Lung (tissue), 12 donors: ENCODE measurements around the gene DENND2C. TPM values are rescaled to one million over a fixed set of nuclear protein-coding genes. Genes with fewer than 3 reads are reported as not detected.

Experiments used
- ATAC-seq: fragments of 200-7000 bp; cut with Tn5 transposase; one replicate; pipeline ENCODE4 v1.9.1; 2020; ENCODE audit warnings: moderate number of reproducible peaks; ENCODE audit not compliant: insufficient read depth, low FRiP score
- DNase-seq, 3 donors: peaks; one replicate each; pipeline ENCODE4 v3.0.0-alpha.2; 2013 to 2017
- H3K27ac ChIP-seq, 2 donors: one replicate each; pipeline ENCODE4 v1.5.1; 2013; ENCODE audit warnings: mild to moderate bottlenecking in 2 of 2, moderate library complexity in 2 of 2, control low read depth in 1 of 2, inconsistent platforms in 1 of 2, low read depth in 1 of 2, low read length in 1 of 2
- H3K27me3 ChIP-seq, 3 donors: one replicate each; pipeline ENCODE4 v1.5.1; 2013; ENCODE audit warnings: low read length in 2 of 3; ENCODE audit not compliant: control insufficient read depth in 3 of 3, insufficient read depth in 3 of 3
- H3K36me3 ChIP-seq, 4 donors: one replicate each; pipeline ENCODE4 v1.5.1; 2013; ENCODE audit warnings: low read length in 4 of 4, mild to moderate bottlenecking in 1 of 4, moderate library complexity in 1 of 4; ENCODE audit not compliant: control insufficient read depth in 4 of 4, insufficient read depth in 4 of 4
- H3K4me1 ChIP-seq, 5 donors: one replicate each; pipeline ENCODE4 v1.5.1; 2013; ENCODE audit warnings: low read length in 5 of 5, mild to moderate bottlenecking in 2 of 5, moderate library complexity in 1 of 5; ENCODE audit not compliant: control insufficient read depth in 5 of 5, insufficient read depth in 5 of 5
- H3K4me3 ChIP-seq: one replicate; pipeline ENCODE4 v1.5.1; 2013; ENCODE audit warnings: mild to moderate bottlenecking, control low read depth, moderate library complexity
- H3K9ac ChIP-seq, 2 donors: one replicate each; pipeline ENCODE4 v1.5.1; 2013; ENCODE audit warnings: low read length in 2 of 2, control low read depth in 1 of 2; ENCODE audit not compliant: insufficient read depth in 1 of 2
- H3K9me3 ChIP-seq, 4 donors: one replicate each; pipeline ENCODE4 v1.5.1; 2013; ENCODE audit warnings: low read length in 3 of 4, mild to moderate bottlenecking in 1 of 4, moderate library complexity in 1 of 4; ENCODE audit not compliant: control insufficient read depth in 4 of 4, insufficient read depth in 3 of 4
- CTCF ChIP-seq: IDR thresholded peaks from 2 replicates; pipeline ENCODE4 v1.5.1; 2012; ENCODE audit warnings: mild to moderate bottlenecking; ENCODE audit errors: control extremely low read depth, extremely low read depth
- WGBS, 2 donors: extraction: QIAGEN DNeasy Blood & Tissue Kit; methylation state at CpG; one replicate each; pipeline ENCODE4 v1.1.7; 2013; 5-methylcytosine and 5-hydroxymethylcytosine counted together
- polyA plus RNA-seq, 2 donors: library from polyadenylated mRNA; stranded (reverse); fragments of 200-250 nt; gene quantifications; one replicate each; pipeline ENCODE4 v1.2.1, GENCODE V29; 2013
- total RNA-seq, 2 donors: library from RNA; depleted of rRNA in 1 of 2; stranded (reverse); fragments of >200 nt in 1 of 2; gene quantifications; one replicate each; pipeline ENCODE4 v1.2.1, GENCODE V29; 2014 to 2021
- donor health status: control.
- donor health status: control.
- donor health status: Bipolar disorder and iron deficiency.
- donor health status: healthy.
- donor health status: DM: yes; HTN: yes; CAD: no.

The DENND2C gene
- total and polyA plus RNA-seq, 4 donors: 1.00 to 6.1 (median 3.0) TPM

DNA sequence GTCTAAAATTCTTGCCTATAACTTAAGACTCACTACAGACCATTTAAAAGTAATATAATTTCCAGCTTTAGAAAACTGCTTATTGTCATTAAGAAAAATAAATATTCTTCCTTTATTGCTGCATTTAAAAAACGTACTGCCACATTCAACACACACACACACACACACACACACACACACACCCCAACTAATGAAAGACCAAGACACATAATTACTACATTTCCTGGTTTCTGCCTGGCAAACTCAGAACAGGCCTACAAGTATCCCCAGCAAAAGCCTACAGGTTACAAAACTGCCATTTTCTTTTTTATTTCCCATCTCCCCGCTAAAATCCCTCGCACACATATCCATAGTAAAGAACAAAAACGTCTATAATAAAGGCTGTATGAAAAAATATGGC is 1.5 kb downstream of the DENND2C start:
- no peak overlapping the region for H3K4me3 ChIP-seq
- H3K9ac ChIP-seq: no peak overlapping the region

GRCh38 chr1:114666954-114667353 is 2.9 kb downstream of the DENND2C start:
- Histone ChIP-seq H3K4me1 (peaks cover 0 to 4% (median 0%) of the 10 kb centered on the region in 5 donors), H3K36me3 (no peaks in the 10 kb centered on the region), H3K27me3 (no peaks in the 10 kb centered on the region), H3K27ac (no peak overlapping the region), H3K9me3 (no peaks in the 10 kb centered on the region), H3K4me3 (no peak overlapping the region), H3K9ac (no peak overlapping the region)
- WGBS, 2 donors: 92 to 94% methylated on average over 3 of the region's 3 CpGs
- no peak for ATAC-seq
- TF ChIP-seq CTCF: no peak
- DNase-seq: no peak

More for the DNA sequence above, 1.5 kb downstream of the DENND2C start:
- ATAC-seq: no peak
- no peaks in the 10 kb centered on the region for H3K27me3 ChIP-seq
- H3K9me3 ChIP-seq: no peaks in the 10 kb centered on the region
- DNase-seq: no peak
- H3K36me3 ChIP-seq: no peaks in the 10 kb centered on the region
- TF ChIP-seq CTCF: no peak
- 80 to 81% methylated on average over 4 of the region's 4 CpGs for WGBS, 2 donors
- H3K4me1 ChIP-seq: peaks cover 0 to 4% (median 0%) of the 10 kb centered on the region in 5 donors
- no peak overlapping the region for H3K27ac ChIP-seq

- Histone ChIP-seq H3K4me1 (peaks cover 0 to 3% (median 0%) of the 10 kb centered on the region in 5 donors), H3K9me3 (no peaks in the 10 kb centered on the region), H3K27me3 (peaks cover 0 to 5% (median 0%) of the 10 kb centered on the region in 3 donors), H3K36me3 (no peaks in the 10 kb centered on the region), H3K9ac (no peak overlapping the region), H3K4me3 (no peak overlapping the region), H3K27ac (no peak overlapping the region)
- 30 to 57% methylated on average over 2 of the region's 2 CpGs for WGBS, 2 donors
- no peak for ATAC-seq
- TF ChIP-seq CTCF: no peak
- no peak for DNase-seq
Observed at GRCh38 chr1:114660238-114660637, 9.6 kb downstream of the DENND2C start.

GRCh38 chr1:114651893-114652292 is 18.0 kb downstream of the DENND2C start:
- no peak for DNase-seq
- Histone ChIP-seq H3K27ac (no peak overlapping the region), H3K4me3 (no peak overlapping the region), H3K27me3 (no peaks in the 10 kb centered on the region), H3K9me3 (no peaks in the 10 kb centered on the region), H3K36me3 (no peaks in the 10 kb centered on the region), H3K4me1 (no peaks in the 10 kb centered on the region), H3K9ac (no peak overlapping the region)
- WGBS, 2 donors: 84 to 90% methylated on average over 2 of the region's 2 CpGs
- ATAC-seq: no peak
- TF ChIP-seq CTCF: no peak
